Rectal smooth muscle tissue (tissue), 1 donor: ENCODE results near the gene ZNF516.
"Not testable (repeated sequence)": the region's sequence is repeated elsewhere in the genome, so short reads cannot be mapped to it uniquely, and the experiment has no call there.

Experiments used
- H3K27ac ChIP-seq: one replicate; pipeline ENCODE4 v1.7.0; 2013; ENCODE audit warnings: low read depth, low read length, inconsistent platforms
- H3K27me3 ChIP-seq: one replicate; pipeline ENCODE4 v1.7.0; 2013; ENCODE audit warnings: low read length; ENCODE audit not compliant: control insufficient read depth, insufficient read depth
- H3K36me3 ChIP-seq: one replicate; pipeline ENCODE4 v1.7.0; 2013; ENCODE audit warnings: low read length; ENCODE audit not compliant: control insufficient read depth, insufficient read depth
- H3K4me1 ChIP-seq: one replicate; pipeline ENCODE4 v1.7.0; 2013; ENCODE audit warnings: low read length; ENCODE audit not compliant: control insufficient read depth, insufficient read depth
- H3K4me3 ChIP-seq: one replicate; pipeline ENCODE4 v1.7.0; 2013; ENCODE audit warnings: low read length
- H3K9ac ChIP-seq: one replicate; pipeline ENCODE4 v1.7.0; 2013; ENCODE audit warnings: low read length

ZNF516 gene

GRCh38 chr18:76483780-76484179, 11.3 kb downstream of the ZNF516 start:
- Histone ChIP-seq H3K27me3 (no peaks in the 10 kb centered on the region), H3K4me3 (no peak overlapping the region), H3K36me3 (no peaks in the 10 kb centered on the region), H3K4me1 (peaks cover 1% of the 10 kb centered on the region), H3K9ac (no peak overlapping the region), H3K27ac (no peak overlapping the region)

GRCh38 chr18:76482971-76483691, 11.9 kb downstream of the ZNF516 start:
- Histone ChIP-seq H3K36me3 (no peaks in the 10 kb centered on the region), H3K27ac (no peak overlapping the region), H3K27me3 (no peaks in the 10 kb centered on the region), H3K4me3 (no peak overlapping the region), H3K9ac (no peak overlapping the region), H3K4me1 (no peaks in the 10 kb centered on the region)

GRCh38 chr18:76482267-76482666, 12.8 kb downstream of the ZNF516 start:
- H3K4me1 ChIP-seq, result peaks cover 5% of the 10 kb centered on the region
- H3K9ac ChIP-seq, result no peak overlapping the region
- H3K4me3 ChIP-seq, result no peak overlapping the region
- H3K27me3 ChIP-seq, result no peaks in the 10 kb centered on the region
- H3K36me3 ChIP-seq, result no peaks in the 10 kb centered on the region
- H3K27ac ChIP-seq, result no peak overlapping the region

- Histone ChIP-seq H3K4me1 (peaks cover 5% of the 10 kb centered on the region), H3K27me3 (no peaks in the 10 kb centered on the region), H3K27ac (no peak overlapping the region), H3K4me3 (no peak overlapping the region), H3K9ac (no peak overlapping the region), H3K36me3 (no peaks in the 10 kb centered on the region)
These were observed 14.1 kb downstream of the ZNF516 start for GRCh38 chr18:76480913-76481312.

GRCh38 chr18:76479351-76480238, 15.4 kb downstream of the ZNF516 start:
- Histone ChIP-seq H3K9ac (no peak overlapping the region), H3K4me3 (no peak overlapping the region), H3K4me1 (peaks cover 5% of the 10 kb centered on the region), H3K27ac (no peak overlapping the region), H3K36me3 (no peaks in the 10 kb centered on the region), H3K27me3 (no peaks in the 10 kb centered on the region)

- Histone ChIP-seq H3K4me3 (peak overlapping the region; percentile 31), H3K9ac (no peak overlapping the region), H3K27ac (no peak overlapping the region)
These were observed 18.1 kb downstream of the ZNF516 start for GRCh38 chr18:76476665-76477561.

GRCh38 chr18:76475450-76476194, 19.4 kb downstream of the ZNF516 start:
- H3K27me3 ChIP-seq, result no peaks in the 10 kb centered on the region
- no peak overlapping the region for H3K27ac ChIP-seq
- peaks cover 9% of the 10 kb centered on the region for H3K4me1 ChIP-seq
- no peak overlapping the region for H3K4me3 ChIP-seq
- H3K9ac ChIP-seq, result no peak overlapping the region
- no peaks in the 10 kb centered on the region for H3K36me3 ChIP-seq

More at GRCh38 chr18:76476665-76477561, 18.1 kb downstream of the ZNF516 start:
- H3K27me3 ChIP-seq, result no peaks in the 10 kb centered on the region
- H3K4me1 ChIP-seq, result peaks cover 9% of the 10 kb centered on the region
- no peaks in the 10 kb centered on the region for H3K36me3 ChIP-seq

GRCh38 chr18:76474824-76475223, 20.2 kb downstream of the ZNF516 start:
- Histone ChIP-seq H3K4me3 (no peak overlapping the region), H3K27ac (no peak overlapping the region), H3K4me1 (peaks cover 9% of the 10 kb centered on the region), H3K36me3 (no peaks in the 10 kb centered on the region), H3K27me3 (no peaks in the 10 kb centered on the region), H3K9ac (no peak overlapping the region)

GRCh38 chr18:76473521-76473920, 21.5 kb downstream of the ZNF516 start:
- H3K4me3 ChIP-seq, H3K27ac ChIP-seq, H3K4me1 ChIP-seq: not testable (repeated sequence)

GRCh38 chr18:76472829-76473228, 22.2 kb downstream of the ZNF516 start:
- no peaks in the 10 kb centered on the region for H3K36me3 ChIP-seq
- no peak overlapping the region for H3K27ac ChIP-seq
- peaks cover 12% of the 10 kb centered on the region for H3K4me1 ChIP-seq
- no peak overlapping the region for H3K9ac ChIP-seq
- H3K4me3 ChIP-seq, result no peak overlapping the region
- H3K27me3 ChIP-seq, result no peaks in the 10 kb centered on the region

More at GRCh38 chr18:76473521-76473920, 21.5 kb downstream of the ZNF516 start:
- H3K36me3 ChIP-seq, H3K9ac ChIP-seq, H3K27me3 ChIP-seq: not testable (repeated sequence)

GRCh38 chr18:76471593-76471992, 23.4 kb downstream of the ZNF516 start:
- Histone ChIP-seq H3K9ac (no peak overlapping the region), H3K36me3 (no peaks in the 10 kb centered on the region), H3K27ac (no peak overlapping the region), H3K4me1 (peaks cover 7% of the 10 kb centered on the region), H3K4me3 (no peak overlapping the region), H3K27me3 (no peaks in the 10 kb centered on the region)
